ENCODE results near the gene SRRD. TPM values are rescaled to one million over a fixed set of nuclear protein-coding genes. Genes with fewer than 3 reads are reported as not detected.
"Not testable (repeated sequence)": the region's sequence is repeated elsewhere in the genome, so short reads cannot be mapped to it uniquely, and the experiment has no call there.

Gene SRRD
- 10 to 100 TPM in 3 of 6 donors, 1 to 10 TPM in 3; 6.2 to 25.9 (median 11.3) TPM for total RNA-seq

GRCh38 chr22:26483439-26484359, at the start of gene SRRD, which contains the start of gene HPS4:
SRRD (plus strand) TSS chr22:26483877; CDS start chr22:26483891, 14 bp downstream.
HPS4 (minus strand) TSS chr22:26483783; CDS start chr22:26481762, 2,021 bp downstream.
- peaks cover 49 to 71% (median 56%) of the 10 kb centered on the region in 4 donors for H3K4me1 ChIP-seq
- TF ChIP-seq CTCF (IDR thresholded peaks at IDR 0.05): peak in 3 of 6 experiments; percentile 28 to 31 (median 28)
- peak in 3 of 4 donors; percentile 82 to 94 (median 93) for TF ChIP-seq POLR2A (IDR thresholded peaks at IDR 0.05)
- peak in 1 of 4 donors; percentile 81 for TF ChIP-seq EP300 (IDR thresholded peaks at IDR 0.05)
- peak; percentile 97 to 98 for TF ChIP-seq POLR2AphosphoS5 (IDR thresholded peaks at IDR 0.05)
- no peaks in the 10 kb centered on the region for H3K27me3 ChIP-seq
- H3K36me3 ChIP-seq: peaks cover 5 to 22% (median 12%) of the 10 kb centered on the region in 4 donors
- H3K27ac ChIP-seq: peak within 1 kb of the TSS; percentile 95 to 98 (median 96)
- H3K4me3 ChIP-seq: peak within 1 kb of the TSS; percentile 64 to 91 (median 90)
- ATAC-seq (ENCODE audit: low FRiP score in 2 of 2) (peak; percentile 94 to 97), DNase-seq (peak; percentile 91 to 99)
- WGBS, 2 donors: 1 to 8% methylated on average over 6 to 39 of the region's 85 CpGs
- H3K9me3 ChIP-seq: no peaks in the 10 kb centered on the region

- H3K27ac ChIP-seq: no peak overlapping the region
- no peak for ATAC-seq (ENCODE audit: low FRiP score in 2 of 2)
- no peaks in the 10 kb centered on the region for H3K9me3 ChIP-seq
- no peaks in the 10 kb centered on the region for H3K27me3 ChIP-seq
- no peak overlapping the region for H3K4me3 ChIP-seq
- no peaks in the 10 kb centered on the region for H3K4me1 ChIP-seq
- no peak for DNase-seq
- no peak for TF ChIP-seq POLR2A (IDR thresholded peaks at IDR 0.05)
- TF ChIP-seq POLR2AphosphoS5 (IDR thresholded peaks at IDR 0.05): no peak
- TF ChIP-seq CTCF (IDR thresholded peaks at IDR 0.05): no peak
- TF ChIP-seq EP300 (IDR thresholded peaks at IDR 0.05): no peak
- H3K36me3 ChIP-seq: no peaks in the 10 kb centered on the region
- 67 to 74% methylated on average over 11 of the region's 11 CpGs for WGBS, 2 donors
These were observed 48.2 kb upstream of the SRRD start for GRCh38 chr22:26435327-26436093.

GRCh38 chr22:26436903-26437515, 46.7 kb upstream of the SRRD start:
- no peak overlapping the region for H3K4me3 ChIP-seq
- H3K27ac ChIP-seq: no peak overlapping the region
- no peak for ATAC-seq (ENCODE audit: low FRiP score in 2 of 2)
- H3K4me1 ChIP-seq: no peaks in the 10 kb centered on the region
- no peaks in the 10 kb centered on the region for H3K36me3 ChIP-seq
- TF ChIP-seq EP300 (IDR thresholded peaks at IDR 0.05): no peak
- peak in 1 of 6 experiments; percentile 18 for TF ChIP-seq CTCF (IDR thresholded peaks at IDR 0.05)
- DNase-seq: no peak
- 61 to 80% methylated on average over 11 of the region's 11 CpGs for WGBS, 2 donors
- H3K27me3 ChIP-seq: no peaks in the 10 kb centered on the region
- H3K9me3 ChIP-seq: no peaks in the 10 kb centered on the region

GRCh38 chr22:26437694-26438392, 45.8 kb upstream of the SRRD start:
- DNase-seq: no peak
- 94 to 95% methylated on average over 7 to 14 of the region's 14 CpGs for WGBS, 2 donors
- ATAC-seq (ENCODE audit: low FRiP score in 2 of 2): no peak
- Histone ChIP-seq H3K36me3 (no peaks in the 10 kb centered on the region), H3K27ac (no peak overlapping the region), H3K9me3 (no peaks in the 10 kb centered on the region), H3K4me3 (no peak overlapping the region), H3K27me3 (no peaks in the 10 kb centered on the region), H3K4me1 (no peaks in the 10 kb centered on the region)
- TF ChIP-seq CTCF (IDR thresholded peaks at IDR 0.05) (no peak), EP300 (IDR thresholded peaks at IDR 0.05) (no peak), POLR2A (IDR thresholded peaks at IDR 0.05) (no peak), POLR2AphosphoS5 (IDR thresholded peaks at IDR 0.05) (no peak)

GRCh38 chr22:26438776-26439175, 44.9 kb upstream of the SRRD start:
- not testable (repeated sequence) for DNase-seq; H3K4me3 ChIP-seq; ATAC-seq (ENCODE audit: low FRiP score in 2 of 2); H3K9me3 ChIP-seq; H3K27me3 ChIP-seq; H3K4me1 ChIP-seq; H3K27ac ChIP-seq; H3K36me3 ChIP-seq
- 93 to 96% methylated on average over 3 of the region's 3 CpGs for WGBS, 2 donors

Data from upper lobe of left lung (tissue), 6 donors.